Right lobe of liver (tissue), 4 donors: ENCODE measurements around the gene NPHS1.

Source experiments
- CTCF ChIP-seq, 4 donors: fragments of 200-600 bp in 3 of 4; fragments of 450-650 bp in 1 of 4; IDR thresholded peaks; one replicate each; pipeline versions ENCODE4 v1.5.1 to v1.8.0; 2016 to 2022; ENCODE audit warnings: antibody characterized with exemption in 4 of 4, mild to moderate bottlenecking in 2 of 4
- POLR2A ChIP-seq: fragments of 450-650 bp; IDR thresholded peaks from one replicate; pipeline ENCODE4 v1.6.1; 2017; ENCODE audit warnings: antibody characterized with exemption, mild to moderate bottlenecking
- donor health status: DM: no; HTN: no; CAD: no.
- donor health status: DM: no; HTN: no; CAD: no.
- donor health status: DM: no; HTN: yes; CAD: no.

DNA sequence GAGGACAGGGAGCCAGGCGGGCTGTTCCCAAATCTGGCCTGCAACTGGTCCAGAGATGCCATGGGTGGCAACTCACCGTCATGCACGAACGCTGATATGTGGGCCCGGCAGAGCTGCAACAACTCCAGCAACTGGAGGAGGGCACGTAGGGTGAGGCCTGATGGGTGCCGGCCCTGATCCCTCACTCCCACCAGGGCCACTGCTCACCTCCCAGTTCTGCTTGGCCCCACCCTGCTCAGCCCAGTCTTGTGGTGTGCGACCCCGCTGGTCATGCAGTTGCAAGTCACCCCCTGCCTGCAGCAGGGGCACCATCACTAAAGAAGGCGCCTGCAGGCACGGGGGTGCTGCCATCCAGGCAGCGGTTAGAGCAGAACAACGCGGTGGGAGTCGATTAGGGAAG is 60.0 kb downstream of the NPHS1 start:
- TF ChIP-seq CTCF (IDR thresholded peaks at IDR 0.05) (no peak), POLR2A (no peak)
